Gastroesophageal sphincter (tissue), 4 donors: ENCODE data around the gene FH. TPM values are rescaled to one million over a fixed set of nuclear protein-coding genes. Genes with fewer than 3 reads are reported as not detected.

Experiments
- ATAC-seq: fragments of 150-250 bp; one replicate; pipeline ENCODE4 v1.9.1; 2016; ENCODE audit warnings: mild to moderate bottlenecking, moderate library complexity
- H3K27ac ChIP-seq, 4 donors: fragments of 200-600 bp; sonication (generic) in 3 of 4; 1 replicate in 3 of 4; 2 replicates in 1 of 4; pipeline ENCODE4 v1.5.1; 2016 to 2019
- H3K27me3 ChIP-seq: fragments of 200-600 bp; sonication (generic); one replicate; pipeline ENCODE4 v1.5.1; 2019
- H3K36me3 ChIP-seq, 2 donors: fragments of 200-600 bp; sonication (generic); one replicate each; pipeline ENCODE4 v1.5.1; 2019; ENCODE audit warnings: control low read depth in 1 of 2
- H3K4me1 ChIP-seq, 3 donors: fragments of 200-600 bp; sonication (generic); 1 replicate in 2 of 3; 2 replicates in 1 of 3; pipeline ENCODE4 v1.5.1; 2016 to 2019; ENCODE audit warnings: control low read depth in 2 of 3
- H3K4me3 ChIP-seq, 2 donors: fragments of 200-600 bp; sonication (generic); one replicate each; pipeline ENCODE4 v1.5.1; 2019; ENCODE audit warnings: mild to moderate bottlenecking in 1 of 2, moderate library complexity in 1 of 2
- H3K9me3 ChIP-seq, 3 donors: fragments of 200-600 bp; sonication (generic); one replicate each; pipeline ENCODE4 v1.5.1; 2017 to 2019; ENCODE audit warnings: control low read depth in 2 of 3
- CTCF ChIP-seq, 4 experiments: fragments of 200-600 bp in 2 of 4; fragments of 450-650 bp in 2 of 4; sonication (generic) in 1 of 4; IDR thresholded peaks; one replicate each; pipeline ENCODE4 v1.5.1; 2017 to 2019; ENCODE audit warnings: antibody characterized with exemption in 4 of 4, mild to moderate bottlenecking in 2 of 4, moderate library complexity in 2 of 4
- EP300 ChIP-seq: sonication (generic); formaldehyde crosslinking; IDR thresholded peaks from one replicate; pipeline ENCODE4 v1.6.1; 2017; ENCODE audit warnings: antibody characterized with exemption, mild to moderate bottlenecking
- POLR2A ChIP-seq, 2 donors: fragments of 450-650 bp; IDR thresholded peaks; one replicate each; pipeline ENCODE4 v1.6.1; 2017; ENCODE audit warnings: antibody characterized with exemption in 2 of 2, mild to moderate bottlenecking in 2 of 2, moderate library complexity in 1 of 2
- POLR2AphosphoS5 ChIP-seq: sonication (generic); formaldehyde crosslinking; IDR thresholded peaks from one replicate; pipeline ENCODE4 v1.6.1; 2017; ENCODE audit warnings: antibody characterized with exemption
- WGBS, 2 donors: methylation state at CpG; one replicate each; pipeline ENCODE4 v1.1.5; 2018; ENCODE audit warnings: low coverage in 1 of 2; 5-methylcytosine and 5-hydroxymethylcytosine counted together
- total RNA-seq, 4 donors: library from RNA; depleted of rRNA; stranded (reverse); fragments of >200 nt; gene quantifications; one replicate each; pipeline ENCODE4 v1.1.0, GENCODE V29; 2016

The FH gene
- total RNA-seq, 4 donors from 2014 or later = 61.4 to 96.5 (median 72.8) TPM

DNA sequence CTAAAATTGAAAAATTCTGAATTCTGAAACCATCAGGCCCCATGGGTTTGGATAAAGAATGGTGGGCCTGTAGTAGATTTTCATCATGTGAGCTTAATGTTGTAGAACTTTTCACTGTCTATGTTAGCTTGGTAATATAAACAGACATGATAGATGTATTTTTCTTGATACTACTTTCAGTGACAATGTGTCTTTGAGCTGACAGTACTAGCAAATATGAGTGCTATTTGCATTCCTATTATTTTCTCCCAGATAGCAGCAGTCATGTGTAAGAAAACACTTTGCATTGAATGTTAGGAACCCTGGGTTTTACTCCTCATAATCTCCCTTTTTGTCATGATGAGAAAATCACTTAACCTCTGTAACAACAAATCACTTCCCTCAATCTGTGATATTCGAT is 30.8 kb upstream of the FH start:
- TF ChIP-seq POLR2AphosphoS5 (no peak), EP300 (no peak), CTCF (IDR thresholded peaks at IDR 0.05) (no peak), POLR2A (IDR thresholded peaks at IDR 0.05) (no peak)
- Histone ChIP-seq H3K27me3 (no peaks in the 10 kb centered on the region), H3K27ac (no peak overlapping the region)

GRCh38 chr1:241548008-241548407 is 28.5 kb upstream of the FH start:
- H3K4me3 ChIP-seq = no peak overlapping the region
- no peaks in the 10 kb centered on the region for H3K9me3 ChIP-seq
- ATAC-seq = no peak
- no peak overlapping the region for H3K27ac ChIP-seq
- TF ChIP-seq POLR2AphosphoS5 = no peak
- no peak for TF ChIP-seq EP300
- TF ChIP-seq CTCF (IDR thresholded peaks at IDR 0.05) = no peak
- TF ChIP-seq POLR2A (IDR thresholded peaks at IDR 0.05) = no peak
- H3K4me1 ChIP-seq = no peaks in the 10 kb centered on the region
- H3K36me3 ChIP-seq = no peaks in the 10 kb centered on the region
- no peaks in the 10 kb centered on the region for H3K27me3 ChIP-seq
- WGBS, 2 donors = 58 to 71% methylated on average over 2 of the region's 2 CpGs

More for the DNA sequence above, 30.8 kb upstream of the FH start:
- H3K4me3 ChIP-seq = no peak overlapping the region
- WGBS, 2 donors = 79 to 83% methylated on average over 1 of the region's 1 CpG
- H3K4me1 ChIP-seq = no peaks in the 10 kb centered on the region
- ATAC-seq = no peak
- no peaks in the 10 kb centered on the region for H3K36me3 ChIP-seq
- H3K9me3 ChIP-seq = no peaks in the 10 kb centered on the region

DNA sequence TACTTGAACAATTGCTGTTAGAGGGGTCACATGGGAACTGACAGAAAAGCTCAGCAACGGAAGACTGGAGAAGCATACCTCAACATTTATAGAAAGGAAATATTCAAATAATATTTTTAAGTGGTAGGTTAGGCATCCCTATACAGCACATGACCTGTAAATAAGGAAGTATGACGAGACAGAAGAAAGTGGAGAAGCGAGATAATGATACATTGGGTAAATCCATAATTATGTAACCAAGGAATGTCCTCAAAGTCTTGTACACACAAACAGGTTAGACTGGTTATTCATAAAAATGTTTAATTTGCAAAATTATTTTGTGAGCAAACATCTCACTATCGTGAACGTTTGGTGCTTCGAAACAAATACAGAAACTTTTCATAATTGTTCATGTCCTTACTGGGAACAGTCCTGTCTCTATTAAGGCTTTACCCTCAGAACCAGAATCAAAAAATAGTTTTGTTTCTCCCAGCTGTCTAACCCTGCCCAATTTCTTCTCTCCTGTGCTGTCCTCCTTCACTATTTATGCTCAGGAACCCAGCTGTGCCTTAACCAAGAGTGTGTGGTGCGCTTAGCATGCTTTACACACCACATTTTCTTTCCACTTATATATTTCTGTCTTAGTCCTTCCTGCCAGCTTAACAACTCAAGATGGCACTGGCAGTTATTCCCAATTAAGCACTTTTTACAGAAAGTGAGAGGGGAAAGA is 22.8 kb upstream of the FH start:
- WGBS, 2 donors = 79 to 91% methylated on average over 6 to 7 of the region's 7 CpGs
- Histone ChIP-seq H3K9me3 (no peaks in the 10 kb centered on the region), H3K36me3 (no peaks in the 10 kb centered on the region), H3K27ac (no peak overlapping the region), H3K4me3 (no peak overlapping the region), H3K4me1 (no peaks in the 10 kb centered on the region), H3K27me3 (no peaks in the 10 kb centered on the region)
- TF ChIP-seq POLR2AphosphoS5 (no peak), EP300 (no peak), CTCF (IDR thresholded peaks at IDR 0.05) (no peak), POLR2A (IDR thresholded peaks at IDR 0.05) (no peak)
- no peak for ATAC-seq

DNA sequence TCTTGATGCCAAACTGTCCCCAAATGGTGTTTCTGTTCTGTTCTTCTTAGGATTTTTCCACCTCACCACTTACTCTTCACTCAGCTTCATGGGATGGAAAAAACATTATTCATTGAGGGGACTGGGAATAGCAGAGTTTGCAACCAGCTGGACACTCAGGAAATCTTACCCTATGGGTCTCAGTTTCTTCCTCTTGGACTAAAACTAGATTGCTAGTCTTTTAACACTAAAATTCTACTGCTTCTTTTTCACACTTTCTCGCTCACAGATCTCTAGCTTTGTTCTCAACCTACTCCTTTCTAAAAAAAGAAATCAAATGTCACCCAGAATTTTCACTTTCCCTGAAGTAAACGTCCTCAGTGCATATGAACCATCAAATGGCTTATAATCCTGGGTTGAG is 17.4 kb upstream of the FH start:
- Histone ChIP-seq H3K36me3 (no peaks in the 10 kb centered on the region), H3K27me3 (peaks cover 9% of the 10 kb centered on the region), H3K27ac (no peak overlapping the region), H3K9me3 (no peaks in the 10 kb centered on the region), H3K4me3 (no peak overlapping the region), H3K4me1 (no peaks in the 10 kb centered on the region)
- 61 to 86% methylated on average over 2 of the region's 2 CpGs for WGBS, 2 donors
- TF ChIP-seq CTCF (IDR thresholded peaks at IDR 0.05) = no peak
- no peak for TF ChIP-seq POLR2AphosphoS5
- no peak for TF ChIP-seq POLR2A (IDR thresholded peaks at IDR 0.05)
- TF ChIP-seq EP300 = no peak
- ATAC-seq = no peak

DNA sequence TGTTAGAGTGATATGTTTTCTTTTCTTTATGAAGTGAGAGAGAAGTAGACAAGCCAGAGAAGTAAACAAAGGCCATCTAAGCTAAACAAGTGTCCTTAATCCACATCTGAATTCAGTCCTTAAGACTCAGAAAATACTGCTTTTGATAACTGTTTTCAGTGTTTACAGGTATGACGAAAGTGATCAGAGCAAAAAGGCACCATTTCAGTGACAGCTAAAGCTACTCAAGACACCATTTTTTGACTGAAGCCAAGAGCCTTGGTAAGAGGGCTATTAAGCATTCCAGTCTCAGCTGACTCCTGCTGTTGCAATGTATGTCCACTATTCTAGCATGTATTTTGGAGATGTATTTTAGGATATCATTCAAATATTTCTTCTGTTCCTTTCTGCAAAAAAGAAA is 16.7 kb upstream of the FH start:
- ATAC-seq = no peak
- no peak overlapping the region for H3K4me3 ChIP-seq
- TF ChIP-seq EP300 (no peak), CTCF (IDR thresholded peaks at IDR 0.05) (no peak), POLR2AphosphoS5 (no peak)
- no peak overlapping the region for H3K27ac ChIP-seq
- H3K9me3 ChIP-seq = no peaks in the 10 kb centered on the region
- H3K27me3 ChIP-seq = peaks cover 11% of the 10 kb centered on the region
- 20 to 78% methylated on average over 1 of the region's 1 CpG for WGBS, 2 donors
- H3K4me1 ChIP-seq = no peaks in the 10 kb centered on the region
- no peaks in the 10 kb centered on the region for H3K36me3 ChIP-seq
